ENCODE data around the gene DOK7. TPM values are rescaled to one million over a fixed set of nuclear protein-coding genes. Genes with fewer than 3 reads are reported as not detected.
"Not testable (repeated sequence)": the region's sequence is repeated elsewhere in the genome, so short reads cannot be mapped to it uniquely, and the experiment has no call there.

The DOK7 gene
- polyA plus RNA-seq, 2 donors, result 0.11 to 0.29 TPM

DNA sequence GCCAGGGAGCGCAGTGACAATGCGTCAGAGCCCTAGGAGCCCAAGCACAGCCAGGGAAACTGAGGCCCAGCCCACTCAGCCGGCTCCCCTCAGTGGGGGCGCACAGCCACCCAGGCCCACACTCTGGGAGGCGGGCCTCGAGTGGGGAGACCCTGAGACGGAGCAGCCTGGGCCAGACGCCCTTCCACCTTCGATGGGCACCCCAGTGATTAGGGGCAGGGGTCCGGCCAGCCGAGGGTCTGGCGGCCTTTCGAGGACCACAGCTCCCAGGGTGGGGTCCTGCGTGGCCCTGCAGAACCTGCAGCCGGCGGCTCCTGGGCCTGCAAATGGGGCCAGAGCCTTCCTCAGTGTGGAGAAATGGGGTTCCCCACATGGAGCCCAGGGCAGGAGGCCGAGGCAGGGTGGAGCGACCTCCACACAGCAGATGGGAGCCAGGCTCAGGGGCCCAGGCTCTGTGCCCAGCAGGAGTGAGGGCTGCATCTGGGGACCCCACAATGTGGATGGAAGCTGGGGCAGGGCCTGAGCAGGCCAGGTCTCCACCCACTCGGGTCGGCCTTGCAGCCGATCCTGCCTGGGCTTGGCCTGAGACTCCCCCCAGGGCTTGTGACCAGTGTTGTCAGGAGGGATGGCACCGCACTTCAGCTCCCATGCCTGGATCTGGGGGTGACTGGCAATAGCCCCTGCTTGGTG is 16.3 kb upstream of the DOK7 start:
- H3K4me3 ChIP-seq (ENCODE audit: low read depth in 1 of 2, low read length in 2 of 2), result no peak overlapping the region
- WGBS, 2 donors, result 89 to 96% methylated on average over 22 of the region's 22 CpGs
- no peak overlapping the region for H3K27ac ChIP-seq (ENCODE audit: low read depth in 2 of 2, low read length in 1 of 2)
- no peaks in the 10 kb centered on the region for H3K9me3 ChIP-seq (ENCODE audit: control insufficient read depth in 2 of 2, insufficient read depth in 1 of 2, low read depth in 1 of 2, low read length in 1 of 2)
- no peaks in the 10 kb centered on the region for H3K36me3 ChIP-seq (ENCODE audit: control insufficient read depth in 2 of 2, insufficient read depth in 2 of 2, low read length in 1 of 2)
- no peaks in the 10 kb centered on the region for H3K27me3 ChIP-seq (ENCODE audit: control insufficient read depth in 1 of 2, insufficient read depth in 2 of 2, low read length in 2 of 2)
- no peaks in the 10 kb centered on the region for H3K4me1 ChIP-seq (ENCODE audit: control insufficient read depth in 2 of 2, insufficient read depth in 2 of 2, low read length in 1 of 2)

- H3K4me3 ChIP-seq (ENCODE audit: low read depth in 1 of 2, low read length in 2 of 2), result no peak overlapping the region
- no peaks in the 10 kb centered on the region for H3K27me3 ChIP-seq (ENCODE audit: control insufficient read depth in 1 of 2, insufficient read depth in 2 of 2, low read length in 2 of 2)
- no peaks in the 10 kb centered on the region for H3K4me1 ChIP-seq (ENCODE audit: control insufficient read depth in 2 of 2, insufficient read depth in 2 of 2, low read length in 1 of 2)
- no peak overlapping the region for H3K27ac ChIP-seq (ENCODE audit: low read depth in 2 of 2, low read length in 1 of 2)
- H3K9me3 ChIP-seq (ENCODE audit: control insufficient read depth in 2 of 2, insufficient read depth in 1 of 2, low read depth in 1 of 2, low read length in 1 of 2), result no peaks in the 10 kb centered on the region
- H3K36me3 ChIP-seq (ENCODE audit: control insufficient read depth in 2 of 2, insufficient read depth in 2 of 2, low read length in 1 of 2), result no peaks in the 10 kb centered on the region
- 91 to 94% methylated on average over 42 to 53 of the region's 53 CpGs for WGBS, 2 donors
Measured at GRCh38 chr4:3447431-3448395, 15.4 kb upstream of the DOK7 start.

DNA sequence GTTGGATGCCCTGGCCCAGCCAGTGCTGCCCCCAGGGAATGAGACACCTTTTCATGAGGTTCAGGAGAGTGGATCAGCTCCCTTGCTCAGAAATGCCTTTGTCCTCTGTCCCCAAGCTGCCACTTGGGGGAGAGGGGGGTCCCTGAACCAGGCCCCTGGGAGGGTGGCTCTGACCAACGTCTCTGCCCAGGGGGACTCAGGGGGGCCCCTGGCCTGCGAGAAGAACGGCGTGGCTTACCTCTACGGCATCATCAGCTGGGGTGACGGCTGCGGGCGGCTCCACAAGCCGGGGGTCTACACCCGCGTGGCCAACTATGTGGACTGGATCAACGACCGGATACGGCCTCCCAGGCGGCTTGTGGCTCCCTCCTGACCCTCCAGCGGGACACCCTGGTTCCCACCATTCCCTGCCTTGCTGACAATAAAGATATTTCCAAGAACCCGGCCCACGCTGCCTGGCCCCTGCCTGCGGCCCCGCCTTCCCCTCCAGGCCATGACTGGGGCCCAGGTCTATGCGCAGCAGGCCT is 14.0 kb upstream of the DOK7 start:
- H3K9me3 ChIP-seq (ENCODE audit: control insufficient read depth in 2 of 2, insufficient read depth in 1 of 2, low read depth in 1 of 2, low read length in 1 of 2), result no peaks in the 10 kb centered on the region
- 90 to 91% methylated on average over 21 of the region's 21 CpGs for WGBS, 2 donors
- no peaks in the 10 kb centered on the region for H3K4me1 ChIP-seq (ENCODE audit: control insufficient read depth in 2 of 2, insufficient read depth in 2 of 2, low read length in 1 of 2)
- H3K4me3 ChIP-seq (ENCODE audit: low read depth in 1 of 2, low read length in 2 of 2), result no peak overlapping the region
- no peak overlapping the region for H3K27ac ChIP-seq (ENCODE audit: low read depth in 2 of 2, low read length in 1 of 2)
- no peaks in the 10 kb centered on the region for H3K27me3 ChIP-seq (ENCODE audit: control insufficient read depth in 1 of 2, insufficient read depth in 2 of 2, low read length in 2 of 2)
- no peaks in the 10 kb centered on the region for H3K36me3 ChIP-seq (ENCODE audit: control insufficient read depth in 2 of 2, insufficient read depth in 2 of 2, low read length in 1 of 2)

- Histone ChIP-seq H3K9me3 (ENCODE audit: control insufficient read depth in 2 of 2, insufficient read depth in 1 of 2, low read depth in 1 of 2, low read length in 1 of 2) (no peaks in the 10 kb centered on the region), H3K27ac (ENCODE audit: low read depth in 2 of 2, low read length in 1 of 2) (no peak overlapping the region), H3K4me3 (ENCODE audit: low read depth in 1 of 2, low read length in 2 of 2) (no peak overlapping the region), H3K27me3 (ENCODE audit: control insufficient read depth in 1 of 2, insufficient read depth in 2 of 2, low read length in 2 of 2) (no peaks in the 10 kb centered on the region), H3K36me3 (ENCODE audit: control insufficient read depth in 2 of 2, insufficient read depth in 2 of 2, low read length in 1 of 2) (no peaks in the 10 kb centered on the region), H3K4me1 (ENCODE audit: control insufficient read depth in 2 of 2, insufficient read depth in 2 of 2, low read length in 1 of 2) (no peaks in the 10 kb centered on the region)
- 80 to 82% methylated on average over 33 to 35 of the region's 35 CpGs for WGBS, 2 donors
Measured at GRCh38 chr4:3449574-3450534, 13.3 kb upstream of the DOK7 start.

GRCh38 chr4:3450643-3451042 is 12.5 kb upstream of the DOK7 start:
- H3K4me1 ChIP-seq (ENCODE audit: control insufficient read depth in 2 of 2, insufficient read depth in 2 of 2, low read length in 1 of 2), result no peaks in the 10 kb centered on the region
- 98 to 99% methylated on average over 4 of the region's 4 CpGs for WGBS, 2 donors
- H3K36me3 ChIP-seq (ENCODE audit: control insufficient read depth in 2 of 2, insufficient read depth in 2 of 2, low read length in 1 of 2), result no peaks in the 10 kb centered on the region
- H3K27me3 ChIP-seq (ENCODE audit: control insufficient read depth in 1 of 2, insufficient read depth in 2 of 2, low read length in 2 of 2), result no peaks in the 10 kb centered on the region
- no peak overlapping the region for H3K4me3 ChIP-seq (ENCODE audit: low read depth in 1 of 2, low read length in 2 of 2)
- H3K27ac ChIP-seq (ENCODE audit: low read depth in 2 of 2, low read length in 1 of 2), result no peak overlapping the region
- H3K9me3 ChIP-seq (ENCODE audit: control insufficient read depth in 2 of 2, insufficient read depth in 1 of 2, low read depth in 1 of 2, low read length in 1 of 2), result peaks cover 0 to under 1% of the 10 kb centered on the region in 2 donors

DNA sequence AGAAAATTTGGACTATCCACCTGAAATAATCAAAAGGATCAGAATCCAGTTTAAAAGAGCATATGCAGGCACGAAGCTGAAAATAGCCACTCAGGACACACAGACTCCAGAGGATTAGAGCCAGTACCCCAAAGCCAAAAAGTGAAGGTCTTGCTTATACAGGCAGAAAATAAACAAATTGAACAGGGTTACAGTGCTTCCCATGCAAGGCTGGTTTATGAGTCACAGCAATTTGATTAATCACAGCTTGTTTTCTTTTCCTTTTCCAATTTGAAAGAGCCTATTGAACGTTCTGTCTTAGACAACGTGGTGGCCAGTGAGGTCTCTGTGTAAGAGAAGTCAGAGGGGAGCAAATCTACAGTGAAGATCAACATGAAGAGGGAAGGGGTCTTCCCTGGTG is 11.2 kb upstream of the DOK7 start:
- H3K27ac ChIP-seq (ENCODE audit: low read depth in 2 of 2, low read length in 1 of 2), result no peak overlapping the region

DNA sequence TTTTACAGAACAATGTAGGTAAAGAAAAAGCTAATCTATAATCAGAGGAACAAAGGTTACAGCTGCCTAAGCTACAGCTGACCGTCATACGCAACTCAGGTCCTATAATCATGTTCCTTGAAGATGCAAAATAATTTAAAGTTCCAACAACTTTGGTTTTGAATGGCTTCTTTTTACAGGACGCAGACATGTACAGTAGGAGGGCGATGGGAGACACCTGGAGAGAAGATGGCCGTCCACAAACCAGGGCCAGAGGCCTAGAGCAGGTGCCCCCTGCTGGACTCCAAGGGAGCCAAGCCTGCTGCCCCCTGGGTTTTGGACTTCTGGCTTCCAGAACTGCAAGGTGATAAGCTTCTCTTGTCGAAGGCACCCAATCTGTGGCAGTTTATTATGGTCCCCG is 10.7 kb upstream of the DOK7 start:
- no peaks in the 10 kb centered on the region for H3K36me3 ChIP-seq (ENCODE audit: control insufficient read depth in 2 of 2, insufficient read depth in 2 of 2, low read length in 1 of 2)
- H3K4me3 ChIP-seq (ENCODE audit: low read depth in 1 of 2, low read length in 2 of 2), result no peak overlapping the region
- no peaks in the 10 kb centered on the region for H3K4me1 ChIP-seq (ENCODE audit: control insufficient read depth in 2 of 2, insufficient read depth in 2 of 2, low read length in 1 of 2)
- no peaks in the 10 kb centered on the region for H3K27me3 ChIP-seq (ENCODE audit: control insufficient read depth in 1 of 2, insufficient read depth in 2 of 2, low read length in 2 of 2)
- 75 to 86% methylated on average over 7 of the region's 7 CpGs for WGBS, 2 donors
- no peak overlapping the region for H3K27ac ChIP-seq (ENCODE audit: low read depth in 2 of 2, low read length in 1 of 2)
- peaks cover 0 to 2% of the 10 kb centered on the region in 2 donors for H3K9me3 ChIP-seq (ENCODE audit: control insufficient read depth in 2 of 2, insufficient read depth in 1 of 2, low read depth in 1 of 2, low read length in 1 of 2)

More for the DNA sequence above, 11.2 kb upstream of the DOK7 start:
- Histone ChIP-seq H3K36me3 (ENCODE audit: control insufficient read depth in 2 of 2, insufficient read depth in 2 of 2, low read length in 1 of 2) (no peaks in the 10 kb centered on the region), H3K4me1 (ENCODE audit: control insufficient read depth in 2 of 2, insufficient read depth in 2 of 2, low read length in 1 of 2) (no peaks in the 10 kb centered on the region), H3K27me3 (ENCODE audit: control insufficient read depth in 1 of 2, insufficient read depth in 2 of 2, low read length in 2 of 2) (no peaks in the 10 kb centered on the region), H3K9me3 (ENCODE audit: control insufficient read depth in 2 of 2, insufficient read depth in 1 of 2, low read depth in 1 of 2, low read length in 1 of 2) (peaks cover 0 to 2% of the 10 kb centered on the region in 2 donors), H3K4me3 (ENCODE audit: low read depth in 1 of 2, low read length in 2 of 2) (no peak overlapping the region)
- whole genome bisulfite sequencing, 2 donors, result 23 to 31% methylated on average over 3 of the region's 3 CpGs

DNA sequence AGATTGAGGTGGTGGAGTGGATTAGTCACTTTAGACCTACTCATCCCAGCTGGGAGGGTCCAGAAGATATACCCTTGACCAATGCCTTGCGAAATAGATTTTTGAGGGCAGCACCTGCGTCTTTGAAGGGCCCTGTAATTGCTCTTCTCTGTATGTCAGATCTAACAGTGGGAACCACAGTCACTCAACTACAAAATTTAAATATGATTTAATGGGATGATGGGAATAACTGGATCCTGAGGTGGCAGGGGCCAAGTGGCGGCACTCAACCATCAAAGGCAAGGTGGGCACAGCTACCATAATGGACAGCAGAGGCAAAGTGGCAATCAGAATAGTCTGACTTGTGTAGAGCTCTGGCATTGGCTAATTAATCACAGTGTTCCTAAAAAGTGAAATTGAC is 7.5 kb upstream of the DOK7 start:
- 89 to 94% methylated on average over 3 of the region's 3 CpGs for WGBS, 2 donors
- not testable (repeated sequence) for H3K4me1 ChIP-seq (ENCODE audit: control insufficient read depth in 2 of 2, insufficient read depth in 2 of 2, low read length in 1 of 2); H3K27ac ChIP-seq (ENCODE audit: low read depth in 2 of 2, low read length in 1 of 2); H3K36me3 ChIP-seq (ENCODE audit: control insufficient read depth in 2 of 2, insufficient read depth in 2 of 2, low read length in 1 of 2); H3K4me3 ChIP-seq (ENCODE audit: low read depth in 1 of 2, low read length in 2 of 2); H3K9me3 ChIP-seq (ENCODE audit: control insufficient read depth in 2 of 2, insufficient read depth in 1 of 2, low read depth in 1 of 2, low read length in 1 of 2); H3K27me3 ChIP-seq (ENCODE audit: control insufficient read depth in 1 of 2, insufficient read depth in 2 of 2, low read length in 2 of 2)

DNA sequence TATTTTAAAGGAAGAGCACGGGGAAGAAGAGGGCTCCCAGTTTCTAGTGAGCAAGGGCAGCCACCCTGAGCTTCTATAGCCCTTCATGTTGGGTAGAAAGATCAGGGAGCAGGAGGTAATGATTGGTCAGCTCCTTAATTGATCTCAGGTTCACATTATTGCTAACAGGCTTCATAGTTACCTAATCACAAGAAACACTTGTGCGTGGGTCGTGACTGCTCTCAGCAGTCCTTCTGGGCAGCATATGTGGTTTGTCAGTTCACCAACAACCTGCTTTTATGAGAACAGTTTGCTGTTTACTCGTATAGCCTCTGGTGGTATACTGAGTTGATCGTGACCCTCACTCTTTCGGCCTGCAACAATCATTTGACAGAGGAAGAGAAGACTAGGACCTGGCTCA is 4.7 kb upstream of the DOK7 start:
- Histone ChIP-seq H3K27ac (ENCODE audit: low read depth in 2 of 2, low read length in 1 of 2) (no peak overlapping the region), H3K4me3 (ENCODE audit: low read depth in 1 of 2, low read length in 2 of 2) (no peak overlapping the region), H3K4me1 (ENCODE audit: control insufficient read depth in 2 of 2, insufficient read depth in 2 of 2, low read length in 1 of 2) (peaks cover 0 to 11% of the 10 kb centered on the region in 2 donors), H3K36me3 (ENCODE audit: control insufficient read depth in 2 of 2, insufficient read depth in 2 of 2, low read length in 1 of 2) (no peaks in the 10 kb centered on the region), H3K27me3 (ENCODE audit: control insufficient read depth in 1 of 2, insufficient read depth in 2 of 2, low read length in 2 of 2) (peaks cover 0 to 4% of the 10 kb centered on the region in 2 donors), H3K9me3 (ENCODE audit: control insufficient read depth in 2 of 2, insufficient read depth in 1 of 2, low read depth in 1 of 2, low read length in 1 of 2) (peaks cover 0 to 5% of the 10 kb centered on the region in 2 donors)
- WGBS, 2 donors, result 86 to 88% methylated on average over 6 of the region's 6 CpGs
